Transverse colon (tissue), 4 donors: ENCODE measurements around the gene ZNF407. TPM values are rescaled to one million over a fixed set of nuclear protein-coding genes. Genes with fewer than 3 reads are reported as not detected.

ENCODE experiments used
- DNase-seq: peaks from one replicate; pipeline ENCODE4 v3.0.0-alpha.2; 2019
- H3K27ac ChIP-seq, 4 donors: fragments of 200-600 bp; sonication (generic); 2 replicates each; pipeline ENCODE4 v1.5.1; 2016 to 2018; ENCODE audit warnings: inconsistent platforms in 4 of 4
- H3K27me3 ChIP-seq: fragments of 200-600 bp; sonication (generic); 2 replicates; pipeline ENCODE4 v1.5.1; 2017; ENCODE audit warnings: inconsistent platforms
- H3K36me3 ChIP-seq, 4 donors: fragments of 200-600 bp; sonication (generic); 2 replicates each; pipeline ENCODE4 v1.5.1; 2017 to 2019; ENCODE audit warnings: inconsistent platforms in 4 of 4
- H3K4me1 ChIP-seq, 4 donors: fragments of 200-600 bp; sonication (generic); 2 replicates each; pipeline ENCODE4 v1.5.1; 2017 to 2020; ENCODE audit warnings: inconsistent platforms in 4 of 4
- H3K4me3 ChIP-seq, 4 donors: fragments of 200-600 bp; sonication (generic); 1 replicate in 1 of 4; 2 replicates in 3 of 4; pipeline versions ENCODE4 v1.5.1 to v1.6.1; 2017 to 2019; ENCODE audit warnings: inconsistent platforms in 4 of 4
- H3K9me3 ChIP-seq, 2 donors: fragments of 200-600 bp; sonication (generic); 2 replicates each; pipeline ENCODE4 v1.5.1; 2017 to 2019; ENCODE audit warnings: inconsistent platforms in 2 of 2
- CTCF ChIP-seq, 5 experiments: fragments of 200-600 bp in 3 of 5; fragments of 450-650 bp in 2 of 5; sonication (generic) in 3 of 5; IDR thresholded peaks; 1 replicate in 2 of 5; 2 replicates in 3 of 5; pipeline ENCODE4 v1.5.1; 2016 to 2017; ENCODE audit warnings: antibody characterized with exemption in 5 of 5, inconsistent platforms in 3 of 5, mild to moderate bottlenecking in 2 of 5, moderate library complexity in 1 of 5
- EP300 ChIP-seq: sonication (generic); formaldehyde crosslinking; IDR thresholded peaks from one replicate; pipeline ENCODE4 v1.6.1; 2017; ENCODE audit warnings: antibody characterized with exemption, low read depth
- POLR2A ChIP-seq: fragments of 450-650 bp; IDR thresholded peaks from one replicate; pipeline ENCODE4 v1.6.1; 2016; ENCODE audit warnings: antibody characterized with exemption, mild to moderate bottlenecking, moderate library complexity
- POLR2AphosphoS5 ChIP-seq, 3 donors: sonication (generic); formaldehyde crosslinking; IDR thresholded peaks; one replicate each; pipeline ENCODE4 v1.6.1; 2016; ENCODE audit warnings: antibody characterized with exemption in 3 of 3
- WGBS, 2 donors: methylation state at CpG; one replicate each; pipeline ENCODE4 v1.1.5; 2018; ENCODE audit warnings: low coverage in 1 of 2; 5-methylcytosine and 5-hydroxymethylcytosine counted together
- in situ Hi-C, 4 donors: fragments of 200-750 bp; cut with MboI; loops; one replicate each; pipeline versions ENCODE4 v1.15.0 to v1.15.1; 2017; ENCODE audit warnings: low sequenced_read_pairs in 3 of 4, low pct_ligation_motif_present in 1 of 4, low pct_unique_long_range_greater_than_20kb in 1 of 4
- intact Hi-C: fragments of 100-400 bp; cut with DNase I; formaldehyde crosslinking; loops from one replicate; pipeline ENCODE4 v1.15.1; 2023; ENCODE audit warnings: low total_unique reads
- total RNA-seq, 4 donors: library from RNA; depleted of rRNA; stranded (reverse); fragments of >200 nt; gene quantifications; one replicate each; pipeline ENCODE4 v1.1.0, GENCODE V29; 2016

ZNF407 gene
- total RNA-seq, 4 donors from 2014 or later = 13.5 to 24.1 (median 20.1) TPM

GRCh38 chr18:75000920-75001319 lies 403.2 kb downstream of the ZNF407 start:
- in situ Hi-C loops = no loop called here
- Histone ChIP-seq H3K27me3 (no peaks in the 10 kb centered on the region), H3K36me3 (no peaks in the 10 kb centered on the region), H3K4me1 (no peaks in the 10 kb centered on the region), H3K9me3 (no peaks in the 10 kb centered on the region), H3K4me3 (no peak overlapping the region), H3K27ac (no peak overlapping the region)
- no peak for TF ChIP-seq POLR2AphosphoS5 (IDR thresholded peaks at IDR 0.05)
- TF ChIP-seq EP300 = no peak
- TF ChIP-seq CTCF (IDR thresholded peaks at IDR 0.05) = no peak
- TF ChIP-seq POLR2A = no peak
- intact Hi-C loops = no loop called here
- WGBS, 2 donors = 72 to 85% methylated on average over 3 of the region's 3 CpGs
- no peak for DNase-seq

- Histone ChIP-seq H3K36me3 (no peaks in the 10 kb centered on the region), H3K27ac (no peak overlapping the region), H3K4me3 (no peak overlapping the region), H3K4me1 (no peaks in the 10 kb centered on the region), H3K9me3 (no peaks in the 10 kb centered on the region), H3K27me3 (no peaks in the 10 kb centered on the region)
- WGBS, 2 donors = 77 to 87% methylated on average over 2 of the region's 2 CpGs
- in situ Hi-C loops (no loop called here), intact Hi-C loops (no loop called here)
- TF ChIP-seq POLR2A = no peak
- TF ChIP-seq CTCF (IDR thresholded peaks at IDR 0.05) = no peak
- TF ChIP-seq POLR2AphosphoS5 (IDR thresholded peaks at IDR 0.05) = no peak
- TF ChIP-seq EP300 = no peak
- DNase-seq = no peak
Observed at GRCh38 chr18:75003039-75003438, 405.4 kb downstream of the ZNF407 start.

- no peaks in the 10 kb centered on the region for H3K9me3 ChIP-seq
Observed at GRCh38 chr18:75003764-75004690, 406.4 kb downstream of the ZNF407 start.

GRCh38 chr18:75005626-75006025 lies 408.0 kb downstream of the ZNF407 start:
- intact Hi-C loops (no loop called here), in situ Hi-C loops (no loop called here)
- TF ChIP-seq POLR2A (no peak), EP300 (no peak), POLR2AphosphoS5 (IDR thresholded peaks at IDR 0.05) (no peak), CTCF (IDR thresholded peaks at IDR 0.05) (no peak)
- H3K27me3 ChIP-seq = no peaks in the 10 kb centered on the region
- no peak for DNase-seq
- H3K9me3 ChIP-seq = no peaks in the 10 kb centered on the region
- 80 to 100% methylated on average over 1 to 8 of the region's 8 CpGs for WGBS, 2 donors
- H3K36me3 ChIP-seq = no peaks in the 10 kb centered on the region
- H3K4me1 ChIP-seq = no peaks in the 10 kb centered on the region
- no peak overlapping the region for H3K27ac ChIP-seq
- H3K4me3 ChIP-seq = no peak overlapping the region

More at GRCh38 chr18:75003764-75004690, 406.4 kb downstream of the ZNF407 start:
- in situ Hi-C loops (no loop called here), intact Hi-C loops (no loop called here)
- Histone ChIP-seq H3K4me3 (no peak overlapping the region), H3K4me1 (no peaks in the 10 kb centered on the region), H3K27ac (no peak overlapping the region), H3K27me3 (no peaks in the 10 kb centered on the region), H3K36me3 (no peaks in the 10 kb centered on the region)
- no peak for TF ChIP-seq POLR2AphosphoS5 (IDR thresholded peaks at IDR 0.05)
- TF ChIP-seq POLR2A = no peak
- TF ChIP-seq CTCF (IDR thresholded peaks at IDR 0.05) = no peak
- no peak for TF ChIP-seq EP300
- no peak for DNase-seq
- 94 to 96% methylated on average over 18 to 23 of the region's 23 CpGs for WGBS, 2 donors
